Neuronal stem cell (in vitro differentiated cells): ENCODE measurements around the gene PLD6. TPM values are rescaled to one million over a fixed set of nuclear protein-coding genes. Genes with fewer than 3 reads are reported as not detected.
"Not testable (repeated sequence)": the region's sequence is repeated elsewhere in the genome, so short reads cannot be mapped to it uniquely, and the experiment has no call there.

Experiments used
- DNase-seq: peaks from one replicate; pipeline ENCODE4 v3.0.0-alpha.2; 2013; ENCODE audit warnings: low spot score
- H2AFZ ChIP-seq: one replicate; pipeline ENCODE4 v1.6.1; 2013; ENCODE audit warnings: mild to moderate bottlenecking, low read length, inconsistent platforms
- H2AK5ac ChIP-seq: 2 replicates; pipeline ENCODE4 v1.6.1; 2013; ENCODE audit warnings: low read depth, mild to moderate bottlenecking, inconsistent platforms, low read length, moderate library complexity, mixed read lengths
- H2BK120ac ChIP-seq: 2 replicates; pipeline ENCODE4 v1.6.1; 2013; ENCODE audit warnings: low read depth, mild to moderate bottlenecking, inconsistent platforms, low read length, moderate library complexity, mixed read lengths
- H2BK12ac ChIP-seq: one replicate; pipeline ENCODE4 v1.6.1; 2013; ENCODE audit warnings: low read length, inconsistent platforms
- H2BK15ac ChIP-seq: 2 replicates; pipeline ENCODE4 v1.6.1; 2013; ENCODE audit warnings: mild to moderate bottlenecking, low read length, inconsistent platforms, mixed read lengths
- H2BK5ac ChIP-seq: one replicate; pipeline ENCODE4 v1.6.1; 2013; ENCODE audit warnings: inconsistent platforms, mild to moderate bottlenecking, low read length, moderate library complexity
- H3K14ac ChIP-seq: one replicate; pipeline ENCODE4 v1.6.1; 2013; ENCODE audit warnings: low read length, inconsistent platforms
- H3K18ac ChIP-seq: 2 replicates; pipeline ENCODE4 v1.6.1; 2013; ENCODE audit warnings: low read length, inconsistent platforms
- H3K23ac ChIP-seq: 2 replicates; pipeline ENCODE4 v1.6.1; 2013; ENCODE audit warnings: low read depth, mild to moderate bottlenecking, mixed read lengths, low read length, inconsistent platforms; ENCODE audit not compliant: poor library complexity
- H3K27ac ChIP-seq: replicated peaks from 3 replicates; pipeline ENCODE4 v1.5.1; 2013; ENCODE audit warnings: low read length, inconsistent platforms
- H3K27me3 ChIP-seq, 3 experiments: 2 replicates each; pipeline ENCODE4 v1.6.1; 2013; ENCODE audit warnings: low read length in 3 of 3, mild to moderate bottlenecking in 2 of 3, inconsistent platforms in 1 of 3, low read depth in 1 of 3, mixed read lengths in 1 of 3, moderate library complexity in 1 of 3; ENCODE audit not compliant: control insufficient read depth in 3 of 3, insufficient read depth in 3 of 3
- H3K36me3 ChIP-seq, 2 donors: replicated peaks in 1 of 2; 2 replicates each; pipeline ENCODE4 v1.6.1; 2013; ENCODE audit warnings: low read length in 2 of 2; ENCODE audit not compliant: control insufficient read depth in 2 of 2, insufficient read depth in 2 of 2
- H3K4ac ChIP-seq: 2 replicates; pipeline ENCODE4 v1.6.1; 2013; ENCODE audit warnings: inconsistent platforms, mild to moderate bottlenecking, low read length, moderate library complexity
- H3K4me1 ChIP-seq, 2 donors: 1 replicate in 1 of 2; 2 replicates in 1 of 2; pipeline ENCODE4 v1.6.1; 2013; ENCODE audit warnings: low read length in 2 of 2, low read depth in 1 of 2; ENCODE audit not compliant: control insufficient read depth in 2 of 2, insufficient read depth in 1 of 2
- H3K4me2 ChIP-seq: one replicate; pipeline ENCODE4 v1.6.1; 2013; ENCODE audit warnings: mild to moderate bottlenecking, low read length, inconsistent platforms; ENCODE audit not compliant: insufficient read depth, poor library complexity, severe bottlenecking
- H3K4me3 ChIP-seq, 2 donors: 2 replicates each; pipeline ENCODE4 v1.5.1; 2013; ENCODE audit warnings: low read length in 2 of 2, mild to moderate bottlenecking in 2 of 2, inconsistent platforms in 1 of 2, moderate library complexity in 1 of 2
- H3K79me1 ChIP-seq: one replicate; pipeline ENCODE4 v1.6.1; 2013; ENCODE audit warnings: low read depth, mild to moderate bottlenecking, inconsistent platforms, low read length, moderate library complexity
- H3K9ac ChIP-seq: one replicate; pipeline ENCODE4 v1.6.1; 2013; ENCODE audit warnings: mild to moderate bottlenecking, low read depth, low read length, inconsistent platforms; ENCODE audit not compliant: poor library complexity
- H3K9me3 ChIP-seq, 2 donors: replicated peaks in 1 of 2; 2 replicates each; pipeline versions ENCODE3 to v1.6.1; 2013; ENCODE audit warnings: low read length in 2 of 2, mild to moderate bottlenecking in 2 of 2, inconsistent platforms in 1 of 2, low read depth in 1 of 2, mixed read lengths in 1 of 2, moderate library complexity in 1 of 2; ENCODE audit not compliant: control insufficient read depth in 2 of 2, insufficient read depth in 1 of 2
- H4K8ac ChIP-seq: one replicate; pipeline ENCODE4 v1.6.1; 2013; ENCODE audit warnings: low read depth, mild to moderate bottlenecking, inconsistent platforms, low read length, moderate library complexity
- H4K91ac ChIP-seq: one replicate; pipeline ENCODE4 v1.6.1; 2013; ENCODE audit warnings: low read length, low read depth, mild to moderate bottlenecking, inconsistent platforms; ENCODE audit not compliant: poor library complexity
- WGBS, 2 donors: extraction: QIAGEN DNeasy Blood & Tissue Kit; methylation state at CpG; one replicate each; pipeline ENCODE4 v1.1.7; 2013; ENCODE audit warnings: missing lambda C conversion rate in 2 of 2, mixed read lengths in 1 of 2; ENCODE audit not compliant: insufficient read length in 2 of 2, insufficient replicate concordance in 1 of 2; ENCODE audit errors: extremely low coverage in 2 of 2; 5-methylcytosine and 5-hydroxymethylcytosine counted together
- polyA plus RNA-seq, 2 experiments: library from polyadenylated mRNA; stranded (reverse); fragments of 200-250 nt; gene quantifications; one replicate each; pipeline ENCODE4 v1.2.3, GENCODE V29; 2013

PLD6 gene
- 0.38 TPM for polyA plus RNA-seq (2013, experiment 1 of 2)
- polyA plus RNA-seq (2013, experiment 2 of 2), result 0.35 TPM

GRCh38 chr17:17206124-17206912 lies at the start of gene PLD6:
PLD6 (minus strand) TSS chr17:17206333; CDS start chr17:17206286, 47 bp downstream.
- Histone ChIP-seq H3K4me2 (no peak within 1 kb of the TSS), H2BK120ac (no peak within 1 kb of the TSS), H3K23ac (peak within 1 kb of the TSS; percentile 87), H3K27ac (no peak within 1 kb of the TSS), H3K4me3 (peak within 1 kb of the TSS in 1 of 2 donors; percentile 67), H3K79me1 (peaks cover 3% of the 10 kb centered on the region), H4K91ac (peak within 1 kb of the TSS; percentile 85), H3K4ac (peak within 1 kb of the TSS; percentile 76), H3K36me3 (peaks cover 0 to 6% of the 10 kb centered on the region in 2 donors), H2BK15ac (peak within 1 kb of the TSS; percentile 55), H2BK12ac (peak within 1 kb of the TSS; percentile 75), H2AK5ac (peak within 1 kb of the TSS; percentile 63), H3K14ac (peak within 1 kb of the TSS; percentile 89), H3K9me3 (no peaks in the 10 kb centered on the region), H2BK5ac (no peak within 1 kb of the TSS), H3K18ac (peak within 1 kb of the TSS; percentile 64), H3K9ac (no peak within 1 kb of the TSS), H3K27me3 (no peaks in the 10 kb centered on the region), H3K4me1 (peaks cover 0 to 2% of the 10 kb centered on the region in 2 donors), H2AFZ (no peak within 1 kb of the TSS), H4K8ac (peak within 1 kb of the TSS; percentile 92)
- no CpG with 5 or more reads among the region's 78 CpGs for WGBS, 2 donors
- DNase-seq, result no peak

- not testable (repeated sequence) for H3K4ac ChIP-seq, H3K9me3 ChIP-seq, H2AFZ ChIP-seq, H3K27me3 ChIP-seq, H3K18ac ChIP-seq, H2BK12ac ChIP-seq, H4K8ac ChIP-seq, H2BK5ac ChIP-seq, H3K27ac ChIP-seq, H3K4me1 ChIP-seq, H2AK5ac ChIP-seq, H3K14ac ChIP-seq, H3K79me1 ChIP-seq, H3K4me2 ChIP-seq, H3K4me3 ChIP-seq, DNase-seq, H3K23ac ChIP-seq, H4K91ac ChIP-seq, H3K9ac ChIP-seq, H2BK120ac ChIP-seq, H2BK15ac ChIP-seq
- WGBS, 2 donors, result no CpG with 5 or more reads among the region's 11 CpGs
- H3K36me3 ChIP-seq, result peaks cover 33 to 87% of the 10 kb centered on the region in 2 donors
These were observed 49.6 kb upstream of the PLD6 start for GRCh38 chr17:17255689-17256088.

DNA sequence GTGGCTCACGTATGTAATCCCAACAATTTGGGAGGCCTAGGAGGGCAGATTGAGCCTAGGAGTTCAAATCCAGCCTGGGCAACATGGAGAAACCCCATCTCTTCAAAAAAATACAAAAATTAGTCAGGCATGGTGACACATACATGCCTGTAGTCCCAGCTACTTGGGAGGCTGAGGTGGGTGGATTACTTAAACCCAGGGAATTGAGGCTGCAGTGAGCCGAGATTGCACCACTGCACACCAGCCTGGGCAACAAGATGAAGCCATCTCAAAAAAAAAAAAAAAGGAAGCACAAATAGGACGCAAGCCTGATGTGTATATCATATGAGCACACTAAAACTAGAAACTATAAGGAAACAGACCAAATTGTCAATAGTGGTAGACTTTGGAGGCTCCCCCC lies 47.9 kb upstream of the PLD6 start:
- Histone ChIP-seq H3K9me3 (no peaks in the 10 kb centered on the region), H3K79me1 (no peaks in the 10 kb centered on the region), H2AFZ (no peak overlapping the region), H4K8ac (no peak overlapping the region), H3K14ac (no peak overlapping the region), H3K4me1 (no peaks in the 10 kb centered on the region), H2BK120ac (no peak overlapping the region), H3K4me2 (no peak overlapping the region), H3K18ac (no peak overlapping the region), H3K23ac (no peak overlapping the region), H2AK5ac (no peak overlapping the region), H3K4ac (no peak overlapping the region), H2BK12ac (no peak overlapping the region), H3K27ac (no peak overlapping the region), H2BK5ac (no peak overlapping the region), H3K9ac (no peak overlapping the region), H3K27me3 (no peaks in the 10 kb centered on the region), H4K91ac (no peak overlapping the region), H3K4me3 (no peak overlapping the region), H3K36me3 (peaks cover 22 to 85% of the 10 kb centered on the region in 2 donors), H2BK15ac (no peak overlapping the region)
- DNase-seq, result no peak
- WGBS, 2 donors, result no CpG with 5 or more reads among the region's 3 CpGs

- Histone ChIP-seq H3K27ac (no peak overlapping the region), H2BK12ac (no peak overlapping the region), H3K4me2 (no peak overlapping the region), H3K9ac (no peak overlapping the region), H3K18ac (no peak overlapping the region), H3K23ac (no peak overlapping the region), H2AFZ (no peak overlapping the region), H4K8ac (no peak overlapping the region), H2BK120ac (no peak overlapping the region), H3K36me3 (peaks cover 21 to 85% of the 10 kb centered on the region in 2 donors), H3K4me3 (no peak overlapping the region), H3K27me3 (no peaks in the 10 kb centered on the region), H3K14ac (no peak overlapping the region), H2BK15ac (no peak overlapping the region), H3K9me3 (no peaks in the 10 kb centered on the region), H3K79me1 (no peaks in the 10 kb centered on the region), H3K4ac (no peak overlapping the region), H4K91ac (no peak overlapping the region), H2BK5ac (no peak overlapping the region), H2AK5ac (no peak overlapping the region), H3K4me1 (no peaks in the 10 kb centered on the region)
- no peak for DNase-seq
- no CpG with 5 or more reads among the region's 3 CpGs for WGBS, 2 donors
These were observed 47.3 kb upstream of the PLD6 start for GRCh38 chr17:17253406-17253805.
